HEK293 (cell line): Measurements from ENCODE around the gene RHOF.

Experiments
- EGR2 ChIP-seq: fragments of 450-650 bp; formaldehyde crosslinking; IDR thresholded peaks from 2 replicates; pipeline ENCODE4 v1.5.1; 2016; ENCODE audit warnings: low read depth, missing biosample characterization, missing genetic modification characterization
- PRDM1 ChIP-seq: fragments of 450-650 bp; formaldehyde crosslinking; IDR thresholded peaks from 2 replicates; pipeline ENCODE4; 2016; ENCODE audit warnings: missing biosample characterization, missing genetic modification characterization
- PRDM10 ChIP-seq: fragments of 450-650 bp; formaldehyde crosslinking; IDR thresholded peaks from 2 replicates; pipeline ENCODE4 v1.5.1; 2016; ENCODE audit warnings: missing biosample characterization, missing genetic modification characterization
- WT1 ChIP-seq: fragments of 450-650 bp; formaldehyde crosslinking; IDR thresholded peaks from 2 replicates; pipeline ENCODE4 v1.5.1; 2016; ENCODE audit warnings: missing biosample characterization, missing genetic modification characterization
- ZBTB11 ChIP-seq: fragments of 450-650 bp; formaldehyde crosslinking; conservative IDR thresholded peaks from 2 replicates; pipeline ENCODE4 v1.5.1; 2016; ENCODE audit warnings: low read depth, missing biosample characterization, missing genetic modification characterization
- ZBTB44 ChIP-seq: fragments of 450-650 bp; IDR thresholded peaks from 2 replicates; pipeline ENCODE4 v1.5.1; 2018; ENCODE audit warnings: missing biosample characterization, mild to moderate bottlenecking, missing genetic modification characterization
- ZIC2 ChIP-seq: fragments of 450-650 bp; formaldehyde crosslinking; IDR thresholded peaks from 2 replicates; pipeline ENCODE4 v1.5.1; 2016; ENCODE audit warnings: missing biosample characterization, missing genetic modification characterization
- ZNF155 ChIP-seq: fragments of 450-650 bp; formaldehyde crosslinking; IDR thresholded peaks from 2 replicates; pipeline ENCODE4 v1.5.1; 2016; ENCODE audit warnings: missing biosample characterization, missing genetic modification characterization
- ZNF175 ChIP-seq: fragments of 450-650 bp; formaldehyde crosslinking; IDR thresholded peaks from 2 replicates; pipeline ENCODE4 v1.5.1; 2016; ENCODE audit warnings: missing biosample characterization, missing genetic modification characterization
- ZNF18 ChIP-seq: fragments of 450-650 bp; formaldehyde crosslinking; IDR thresholded peaks from 2 replicates; pipeline ENCODE4 v1.5.1; 2016; ENCODE audit warnings: missing biosample characterization, missing genetic modification characterization
- ZNF280D ChIP-seq: fragments of 450-650 bp; formaldehyde crosslinking; IDR thresholded peaks from 2 replicates; pipeline ENCODE4 v1.5.1; 2016; ENCODE audit warnings: missing biosample characterization, missing genetic modification characterization
- ZNF391 ChIP-seq: fragments of 450-650 bp; formaldehyde crosslinking; IDR thresholded peaks from 2 replicates; pipeline ENCODE4 v1.5.1; 2016; ENCODE audit warnings: low read depth, missing biosample characterization, missing genetic modification characterization, borderline replicate concordance
- ZNF433 ChIP-seq: fragments of 450-650 bp; formaldehyde crosslinking; IDR thresholded peaks from 2 replicates; pipeline ENCODE4 v1.5.1; 2016; ENCODE audit warnings: missing biosample characterization, missing genetic modification characterization, low read depth
- ZNF449 ChIP-seq: fragments of 450-650 bp; formaldehyde crosslinking; IDR thresholded peaks from 2 replicates; pipeline ENCODE4 v1.5.1; 2017; ENCODE audit warnings: missing biosample characterization, mild to moderate bottlenecking, missing genetic modification characterization, moderate library complexity
- ZNF600 ChIP-seq: fragments of 450-650 bp; formaldehyde crosslinking; IDR thresholded peaks from 2 replicates; pipeline ENCODE4 v1.5.1; 2016; ENCODE audit warnings: missing biosample characterization, missing genetic modification characterization
- ZNF610 ChIP-seq: fragments of 450-650 bp; formaldehyde crosslinking; IDR thresholded peaks from 2 replicates; pipeline ENCODE4 v1.5.1; 2016; ENCODE audit warnings: missing biosample characterization, missing genetic modification characterization, borderline replicate concordance
- ZNF747 ChIP-seq: fragments of 450-650 bp; formaldehyde crosslinking; IDR thresholded peaks from 2 replicates; pipeline ENCODE4 v1.5.1; 2016; ENCODE audit warnings: missing biosample characterization, missing genetic modification characterization
- ZNF776 ChIP-seq: fragments of 450-650 bp; formaldehyde crosslinking; IDR thresholded peaks from 2 replicates; pipeline ENCODE4 v1.5.0; 2017; ENCODE audit warnings: missing biosample characterization, missing genetic modification characterization, borderline replicate concordance

Gene RHOF

GRCh38 chr12:121793838-121794533 lies 498 bp upstream of the RHOF start (continued):
- TF ChIP-seq WT1 (tag by site-specific recombination) (peak; percentile 68), ZNF747 (tag by site-specific recombination) (no peak), ZNF600 (tag by site-specific recombination) (peak; percentile 78; the same call in 1 of the 2 replicates), ZNF433 (no peak), ZNF18 (tag by site-specific recombination) (no peak; the same call in 1 of the 2 replicates), ZNF280D (tag by site-specific recombination) (no peak), PRDM1 (tag by site-specific recombination) (no peak), ZNF449 (tag by site-specific recombination) (peak; percentile 64), ZBTB44 (tag by site-specific recombination) (no peak), ZIC2 (tag by site-specific recombination) (0 out of 2 replicates have a peak, but pooled peaks have one; percentile 44), ZBTB11 (no peak; the same call in 1 of the 2 replicates), ZNF175 (tag by site-specific recombination) (no peak), PRDM10 (tag by site-specific recombination) (no peak; the same call in 1 of the 2 replicates), ZNF155 (tag by site-specific recombination) (no peak), ZNF391 (tag by site-specific recombination) (peak; percentile 83; the same call in 1 of the 2 replicates), ZNF610 (peak; percentile 82; the same call in 1 of the 2 replicates), ZNF776 (tag by site-specific recombination) (no peak), EGR2 (tag by site-specific recombination) (peak; percentile 32)
